Mucosa of descending colon (tissue), 3 donors: Measurements from ENCODE around the gene PLPP6. TPM values are rescaled to one million over a fixed set of nuclear protein-coding genes. Genes with fewer than 3 reads are reported as not detected.

Experiments used
- ATAC-seq: fragments of 200-7000 bp; cut with Tn5 transposase; one replicate; pipeline ENCODE4 v1.9.1; 2020; ENCODE audit warnings: mild to moderate bottlenecking, moderate library complexity
- DNase-seq, 3 donors: peaks; one replicate each; pipeline ENCODE4 v3.0.0-alpha.2; 2020
- H3K36me3 ChIP-seq: fragments of 200-600 bp; one replicate; pipeline ENCODE4 v1.8.0; 2021; ENCODE audit warnings: low read depth, mild to moderate bottlenecking
- H3K4me1 ChIP-seq: fragments of 200-600 bp; one replicate; pipeline ENCODE4 v1.8.0; 2021; ENCODE audit warnings: low read depth, mild to moderate bottlenecking
- H3K4me3 ChIP-seq: fragments of 200-600 bp; one replicate; pipeline ENCODE4 v1.8.0; 2021; ENCODE audit warnings: mild to moderate bottlenecking
- H3K9me3 ChIP-seq: fragments of 200-600 bp; one replicate; pipeline ENCODE4 v1.8.0; 2021; ENCODE audit warnings: mild to moderate bottlenecking
- CTCF ChIP-seq: fragments of 200-600 bp; IDR thresholded peaks from one replicate; pipeline ENCODE4 v1.8.0; 2022; ENCODE audit warnings: antibody characterized with exemption, mild to moderate bottlenecking
- intact Hi-C, 2 donors: fragments of 100-400 bp; cut with DNase I in 1 of 2; cut with micrococcal nuclease in 1 of 2; formaldehyde crosslinking; loops; one replicate each; pipeline versions ENCODE4 v1.11.0 to v1.11.1; 2022; cut with DNase I, micrococcal nuclease
- total RNA-seq, 3 donors: library from RNA; stranded (reverse); fragmentation: NEBNext Ultra II Directional in 2 of 3; extraction: Animal tissue kit (Norgen Biotek cat#: 25700) in 2 of 3; gene quantifications; one replicate each; pipeline versions ENCODE4 v1.2.1 to v1.2.4, GENCODE V29; 2021 to 2023
- donor health status: DM: no; HTN: no; CAD: no; lungs with moderate emphysema.
- donor health status: DM: no; HTN: no; CAD: no.
- donor health status: DM: no; HTN: yes; CAD: no.

The PLPP6 gene
- total RNA-seq, 3 donors from 2014 or later: 9.5 to 21.5 (median 17.2) TPM

GRCh38 chr9:4686584-4686983, 24.5 kb downstream of the PLPP6 start:
- Histone ChIP-seq H3K4me1 (peaks cover 5% of the 10 kb centered on the region), H3K36me3 (no peaks in the 10 kb centered on the region), H3K9me3 (no peaks in the 10 kb centered on the region), H3K4me3 (no peak overlapping the region)
- ATAC-seq: no peak
- intact Hi-C loops: no loop called here
- TF ChIP-seq CTCF: no peak
- DNase-seq: no peak

- no peak overlapping the region for H3K4me3 ChIP-seq
- no peak for ATAC-seq
- no peaks in the 10 kb centered on the region for H3K9me3 ChIP-seq
- no peaks in the 10 kb centered on the region for H3K36me3 ChIP-seq
- no peak for DNase-seq
- no peak for TF ChIP-seq CTCF
- peaks cover 5% of the 10 kb centered on the region for H3K4me1 ChIP-seq
- intact Hi-C loops: no loop called here
Measured at GRCh38 chr9:4689021-4689420, 26.9 kb downstream of the PLPP6 start.

- no peak overlapping the region for H3K4me3 ChIP-seq
- no peaks in the 10 kb centered on the region for H3K36me3 ChIP-seq
- no peaks in the 10 kb centered on the region for H3K4me1 ChIP-seq
- H3K9me3 ChIP-seq: no peaks in the 10 kb centered on the region
- DNase-seq (no peak), ATAC-seq (no peak)
- intact Hi-C loops: no loop called here
- TF ChIP-seq CTCF: no peak
Measured at GRCh38 chr9:4689687-4690104, 27.6 kb downstream of the PLPP6 start.

- ATAC-seq (no peak), DNase-seq (no peak)
- TF ChIP-seq CTCF: no peak
- Histone ChIP-seq H3K4me3 (no peak overlapping the region), H3K4me1 (no peaks in the 10 kb centered on the region), H3K9me3 (no peaks in the 10 kb centered on the region), H3K36me3 (no peaks in the 10 kb centered on the region)
- intact Hi-C loops: no loop called here
Measured at GRCh38 chr9:4690144-4690543, 28.1 kb downstream of the PLPP6 start.

- intact Hi-C loops: no loop called here
- no peak for TF ChIP-seq CTCF
- H3K9me3 ChIP-seq: no peaks in the 10 kb centered on the region
- no peaks in the 10 kb centered on the region for H3K4me1 ChIP-seq
- DNase-seq (no peak), ATAC-seq (no peak)
- no peak overlapping the region for H3K4me3 ChIP-seq
- H3K36me3 ChIP-seq: no peaks in the 10 kb centered on the region
Measured at GRCh38 chr9:4691795-4692194, 29.7 kb downstream of the PLPP6 start.

GRCh38 chr9:4700091-4700490, 38.0 kb downstream of the PLPP6 start:
- no peak for ATAC-seq

More at GRCh38 chr9:4700091-4700490, 38.0 kb downstream of the PLPP6 start:
- no peaks in the 10 kb centered on the region for H3K36me3 ChIP-seq
- intact Hi-C loops: no loop called here
- DNase-seq: no peak
- H3K4me1 ChIP-seq: no peaks in the 10 kb centered on the region
- TF ChIP-seq CTCF: no peak
- no peaks in the 10 kb centered on the region for H3K9me3 ChIP-seq
- H3K4me3 ChIP-seq: no peak overlapping the region
